T-cell (primary cell): Measurements from ENCODE around the gene SEMA3C. TPM values are rescaled to one million over a fixed set of nuclear protein-coding genes. Genes with fewer than 3 reads are reported as not detected.

ENCODE experiments used
- ATAC-seq, 4 experiments: fragments of 200-7000 bp in 3 of 4; fragments of 150-1000 bp in 1 of 4; cut with Tn5 transposase; replicated peaks in 1 of 4; 1 replicate in 3 of 4; 2 replicates in 1 of 4; pipeline ENCODE4 v1.10.0; 2021; ENCODE audit warnings: moderate library complexity in 3 of 4, mild to moderate bottlenecking in 2 of 4, moderate number of reproducible peaks in 1 of 4
- CTCF ChIA-PET, 2 donors: fragments of 300-600 bp; sonication (Branson Sonifier 250); formaldehyde crosslinking; loops; one replicate each; lab custom pipeline; 2022; ENCODE audit warnings: antibody characterized with exemption in 2 of 2; lab: Charles Lee
- POLR2A ChIA-PET, 2 donors: fragments of 300-600 bp; sonication (Branson Sonifier 250); formaldehyde crosslinking; loops; one replicate each; lab custom pipeline; 2022; ENCODE audit warnings: antibody characterized with exemption in 2 of 2; lab: Charles Lee
- DNase-seq, 35 experiments: peaks; one replicate each; pipeline versions ENCODE4 v3.0.0 to v3.0.0-alpha.2; 2013 to 2023
- H3K27ac ChIP-seq: one replicate; pipeline ENCODE4 v1.5.1; 2013; ENCODE audit warnings: low read length
- H3K27me3 ChIP-seq, 2 experiments: replicated peaks in 1 of 2; 1 replicate in 1 of 2; 2 replicates in 1 of 2; pipeline versions ENCODE4 v1.6.1 to v1.7.0; 2013; ENCODE audit warnings: low read length in 1 of 2, mixed read lengths in 1 of 2; ENCODE audit not compliant: control insufficient read depth in 2 of 2, insufficient read depth in 2 of 2; ENCODE audit errors: extremely low read depth in 1 of 2
- H3K36me3 ChIP-seq, 2 donors: 1 replicate in 1 of 2; 2 replicates in 1 of 2; pipeline versions ENCODE4 v1.6.1 to v1.7.0; 2013; ENCODE audit warnings: low read length in 1 of 2; ENCODE audit not compliant: control insufficient read depth in 2 of 2, insufficient read depth in 1 of 2; ENCODE audit errors: extremely low read depth in 1 of 2
- H3K4me1 ChIP-seq, 2 experiments: 1 replicate in 1 of 2; 2 replicates in 1 of 2; pipeline versions ENCODE4 v1.6.1 to v1.7.0; 2013; ENCODE audit warnings: low read length in 2 of 2, mixed read lengths in 1 of 2; ENCODE audit not compliant: insufficient read depth in 2 of 2, control insufficient read depth in 1 of 2; ENCODE audit errors: extremely low read depth in 1 of 2
- H3K4me3 ChIP-seq, 2 donors: 1 replicate in 1 of 2; 2 replicates in 1 of 2; pipeline versions ENCODE4 v1.5.1 to v1.7.0; 2013; ENCODE audit warnings: mild to moderate bottlenecking in 2 of 2, low read length in 1 of 2, moderate library complexity in 1 of 2; ENCODE audit not compliant: control insufficient read depth in 1 of 2; ENCODE audit errors: extremely low read depth in 1 of 2
- H3K9me3 ChIP-seq: 2 replicates; pipeline ENCODE4 v1.7.0; 2013
- H3K27ac Mint-ChIP-seq, 2 donors: one replicate each; pipeline ENCODE4 v1.8.0; 2020 to 2021; ENCODE audit warnings: mild to moderate bottlenecking in 2 of 2, mixed read lengths in 2 of 2
- H3K27me3 Mint-ChIP-seq, 2 donors: one replicate each; pipeline ENCODE4 v1.8.0; 2021 to 2022; ENCODE audit warnings: mixed read lengths in 2 of 2
- H3K36me3 Mint-ChIP-seq: one replicate; pipeline ENCODE4 v1.8.0; 2021; ENCODE audit warnings: mixed read lengths
- H3K4me1 Mint-ChIP-seq, 3 donors: one replicate each; pipeline ENCODE4 v1.8.0; 2020 to 2022; ENCODE audit warnings: mixed read lengths in 3 of 3, mild to moderate bottlenecking in 1 of 3
- H3K4me3 Mint-ChIP-seq, 3 donors: one replicate each; pipeline ENCODE4 v1.8.0; 2020 to 2022; ENCODE audit warnings: mild to moderate bottlenecking in 3 of 3, mixed read lengths in 3 of 3, moderate library complexity in 3 of 3
- H3K9me3 Mint-ChIP-seq, 3 donors: one replicate each; pipeline ENCODE4 v1.8.0; 2020 to 2022; ENCODE audit warnings: mixed read lengths in 3 of 3
- WGBS: methylation state at CpG from one replicate; pipeline ENCODE4 v1.1.5; 2013; ENCODE audit warnings: missing lambda C conversion rate; ENCODE audit not compliant: insufficient coverage; 5-methylcytosine and 5-hydroxymethylcytosine counted together
- total RNA-seq, 35 experiments: library from RNA in 6 of 35; stranded (reverse) in 6 of 35; fragments of 120-200 nt in 1 of 35; gene quantifications; one replicate each; pipeline versions ENCODE4 v1.2.1 to v1.2.4 and lab custom pipeline; 2013 to 2026

Gene SEMA3C
- total RNA-seq, 5 donors from 2014 or later (not counting 1 experiment from before 2014, with no cell fraction given), result 0.10 to 1.2 (median 0.23) TPM

DNA sequence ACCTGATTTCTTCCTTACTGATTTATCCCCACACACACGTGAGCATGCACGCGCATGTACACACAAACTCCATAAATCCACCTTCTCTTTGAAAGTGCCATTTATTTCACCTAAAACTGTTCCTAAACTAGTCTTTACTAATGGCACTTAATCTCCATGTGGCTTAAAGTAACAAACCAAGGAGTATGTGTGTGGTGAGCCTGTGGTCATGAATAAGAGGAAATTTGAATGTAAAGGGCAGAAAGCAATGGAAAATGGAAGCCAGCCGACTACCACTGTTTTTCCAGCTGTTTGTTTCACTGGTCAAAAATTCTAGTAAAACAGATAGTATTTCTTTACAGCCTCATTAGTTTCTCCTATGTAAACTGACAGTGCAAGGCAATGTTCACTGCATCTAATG is 23.8 kb downstream of the SEMA3C start:
- no peaks in the 10 kb centered on the region for H3K4me1 ChIP-seq
- POLR2A ChIA-PET, result no interaction called here
- no peaks in the 10 kb centered on the region for H3K4me1 Mint-ChIP-seq
- CTCF ChIA-PET, result no interaction called here
- no peaks in the 10 kb centered on the region for H3K9me3 ChIP-seq
- H3K27ac Mint-ChIP-seq, result no peak overlapping the region
- no peak overlapping the region for H3K4me3 ChIP-seq
- no peaks in the 10 kb centered on the region for H3K36me3 ChIP-seq
- ATAC-seq, result no peak
- DNase-seq, result no peak
- H3K4me3 Mint-ChIP-seq, result no peak overlapping the region
- H3K36me3 Mint-ChIP-seq, result no peaks in the 10 kb centered on the region
- no peaks in the 10 kb centered on the region for H3K27me3 ChIP-seq
- no CpG with 5 or more reads among the region's 4 CpGs for WGBS
- no peaks in the 10 kb centered on the region for H3K27me3 Mint-ChIP-seq
- H3K9me3 Mint-ChIP-seq, result peaks cover 0 to 18% (median 4%) of the 10 kb centered on the region in 3 donors
- no peak overlapping the region for H3K27ac ChIP-seq

GRCh38 chr7:80891259-80891544 is 27.6 kb downstream of the SEMA3C start:
- H3K27ac ChIP-seq, result no peak overlapping the region
- H3K27ac Mint-ChIP-seq, result no peak overlapping the region
- H3K4me1 ChIP-seq, result no peaks in the 10 kb centered on the region
- ChIA-PET POLR2A (no interaction called here), CTCF (no interaction called here)
- 80% methylated on average over 3 of the region's 3 CpGs for WGBS
- H3K9me3 ChIP-seq, result no peaks in the 10 kb centered on the region
- no peaks in the 10 kb centered on the region for H3K36me3 ChIP-seq
- H3K27me3 Mint-ChIP-seq, result no peaks in the 10 kb centered on the region
- no peak overlapping the region for H3K4me3 Mint-ChIP-seq
- H3K27me3 ChIP-seq, result no peaks in the 10 kb centered on the region
- no peak overlapping the region for H3K4me3 ChIP-seq
- no peaks in the 10 kb centered on the region for H3K36me3 Mint-ChIP-seq
- no peaks in the 10 kb centered on the region for H3K4me1 Mint-ChIP-seq
- peaks cover 0 to 15% (median 0%) of the 10 kb centered on the region in 3 donors for H3K9me3 Mint-ChIP-seq
- DNase-seq, result no peak
- ATAC-seq, result no peak

DNA sequence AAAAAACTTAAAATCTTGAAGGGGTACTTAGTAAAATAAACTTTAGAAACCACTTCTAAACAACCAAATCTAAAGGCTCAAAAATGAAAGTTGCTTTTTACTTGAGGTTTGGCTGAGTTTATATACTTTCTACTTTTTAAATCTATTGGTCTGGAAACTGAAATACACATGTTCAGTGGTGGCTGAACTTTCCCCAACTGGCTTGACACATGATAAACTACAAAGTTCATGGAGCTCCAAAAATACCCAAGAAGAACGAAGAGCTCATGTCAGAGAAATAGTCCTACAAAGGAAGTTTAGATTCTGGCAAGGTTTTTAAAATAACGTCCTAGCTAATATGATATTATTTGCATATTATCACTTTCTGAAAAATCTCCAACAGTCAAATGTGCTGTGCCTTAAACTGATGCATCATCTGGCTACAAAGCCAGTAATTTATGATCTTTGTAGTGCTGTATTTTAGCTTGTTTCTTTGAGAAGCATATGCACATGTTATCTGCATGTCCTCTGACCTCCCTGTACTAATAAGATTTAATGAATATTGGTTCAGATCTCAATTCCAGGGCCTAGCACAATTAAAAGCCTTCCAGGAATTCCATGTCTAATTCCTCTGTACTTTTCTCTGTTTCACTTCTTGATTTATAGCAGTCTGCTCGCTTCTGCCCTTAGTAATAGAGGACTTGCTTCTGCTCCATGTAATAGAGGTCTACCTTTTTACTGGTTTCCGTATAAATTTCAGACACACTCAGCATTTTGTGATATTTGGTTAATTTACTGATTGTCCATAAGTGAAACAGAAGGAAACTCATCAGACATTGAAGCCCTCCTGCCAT is 28.2 kb downstream of the SEMA3C start:
- H3K36me3 ChIP-seq, result no peaks in the 10 kb centered on the region

GRCh38 chr7:80889525-80889924 is 29.3 kb downstream of the SEMA3C start:
- no peaks in the 10 kb centered on the region for H3K9me3 ChIP-seq
- H3K4me3 ChIP-seq, result no peak overlapping the region
- no peaks in the 10 kb centered on the region for H3K27me3 ChIP-seq
- Mint-ChIP-seq H3K27me3 (no peaks in the 10 kb centered on the region), H3K27ac (no peak overlapping the region), H3K9me3 (peaks cover 0 to 15% (median 0%) of the 10 kb centered on the region in 3 donors), H3K4me3 (no peak overlapping the region), H3K36me3 (no peaks in the 10 kb centered on the region), H3K4me1 (no peaks in the 10 kb centered on the region)
- no peaks in the 10 kb centered on the region for H3K4me1 ChIP-seq
- H3K27ac ChIP-seq, result no peak overlapping the region
- no CpG with 5 or more reads among the region's 1 CpG for WGBS
- no peak for DNase-seq
- no peaks in the 10 kb centered on the region for H3K36me3 ChIP-seq
- POLR2A ChIA-PET, result no interaction called here
- no peak for ATAC-seq
- CTCF ChIA-PET, result no interaction called here

More for the DNA sequence above, 28.2 kb downstream of the SEMA3C start:
- no peaks in the 10 kb centered on the region for H3K27me3 Mint-ChIP-seq
- no peaks in the 10 kb centered on the region for H3K4me1 ChIP-seq
- H3K27ac ChIP-seq, result no peak overlapping the region
- no peak overlapping the region for H3K4me3 ChIP-seq
- no peaks in the 10 kb centered on the region for H3K4me1 Mint-ChIP-seq
- no peak for ATAC-seq
- DNase-seq, result no peak
- POLR2A ChIA-PET, result no interaction called here
- H3K27ac Mint-ChIP-seq, result no peak overlapping the region
- H3K9me3 ChIP-seq, result no peaks in the 10 kb centered on the region
- H3K4me3 Mint-ChIP-seq, result no peak overlapping the region
- peaks cover 0 to 15% (median 0%) of the 10 kb centered on the region in 3 donors for H3K9me3 Mint-ChIP-seq
- WGBS, result no CpG with 5 or more reads among the region's 4 CpGs
- CTCF ChIA-PET, result interaction anchor here in 1 of 2 donors (0.5 kb wide), 1 partner anchor 90 kb away, joined by 3 read pairs; no protein-coding TSS in a partner anchor
- no peaks in the 10 kb centered on the region for H3K36me3 Mint-ChIP-seq
- no peaks in the 10 kb centered on the region for H3K27me3 ChIP-seq

DNA sequence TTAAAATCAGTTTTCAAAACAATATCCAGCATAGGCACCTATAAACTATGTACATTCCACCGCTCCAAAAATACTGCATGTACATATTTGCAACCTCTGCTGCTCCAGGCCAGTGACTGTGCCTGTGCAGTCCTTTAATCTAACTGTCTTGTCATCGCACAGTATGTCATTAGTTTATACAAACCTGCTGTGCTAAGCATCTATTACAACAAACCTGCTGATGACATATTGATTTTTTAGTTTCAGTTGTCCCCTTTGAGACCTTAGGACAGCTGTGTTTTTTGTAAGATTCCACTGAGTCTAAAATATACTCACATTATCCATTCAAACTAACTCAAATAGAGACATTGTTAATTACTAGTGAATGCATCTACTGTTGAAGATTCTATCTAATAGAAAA is 33.1 kb downstream of the SEMA3C start:
- WGBS, result 69% methylated on average over 2 of the region's 2 CpGs
- CTCF ChIA-PET, result no interaction called here
- POLR2A ChIA-PET, result no interaction called here
- H3K27me3 ChIP-seq, result no peaks in the 10 kb centered on the region
- Mint-ChIP-seq H3K4me3 (no peak overlapping the region), H3K4me1 (no peaks in the 10 kb centered on the region), H3K27ac (no peak overlapping the region), H3K27me3 (no peaks in the 10 kb centered on the region), H3K36me3 (no peaks in the 10 kb centered on the region), H3K9me3 (peaks cover 0 to 3% (median 0%) of the 10 kb centered on the region in 3 donors)
- H3K4me1 ChIP-seq, result no peaks in the 10 kb centered on the region
- no peak overlapping the region for H3K4me3 ChIP-seq
- H3K27ac ChIP-seq, result no peak overlapping the region
- ATAC-seq (no peak), DNase-seq (no peak)
- no peaks in the 10 kb centered on the region for H3K9me3 ChIP-seq
- H3K36me3 ChIP-seq, result no peaks in the 10 kb centered on the region

DNA sequence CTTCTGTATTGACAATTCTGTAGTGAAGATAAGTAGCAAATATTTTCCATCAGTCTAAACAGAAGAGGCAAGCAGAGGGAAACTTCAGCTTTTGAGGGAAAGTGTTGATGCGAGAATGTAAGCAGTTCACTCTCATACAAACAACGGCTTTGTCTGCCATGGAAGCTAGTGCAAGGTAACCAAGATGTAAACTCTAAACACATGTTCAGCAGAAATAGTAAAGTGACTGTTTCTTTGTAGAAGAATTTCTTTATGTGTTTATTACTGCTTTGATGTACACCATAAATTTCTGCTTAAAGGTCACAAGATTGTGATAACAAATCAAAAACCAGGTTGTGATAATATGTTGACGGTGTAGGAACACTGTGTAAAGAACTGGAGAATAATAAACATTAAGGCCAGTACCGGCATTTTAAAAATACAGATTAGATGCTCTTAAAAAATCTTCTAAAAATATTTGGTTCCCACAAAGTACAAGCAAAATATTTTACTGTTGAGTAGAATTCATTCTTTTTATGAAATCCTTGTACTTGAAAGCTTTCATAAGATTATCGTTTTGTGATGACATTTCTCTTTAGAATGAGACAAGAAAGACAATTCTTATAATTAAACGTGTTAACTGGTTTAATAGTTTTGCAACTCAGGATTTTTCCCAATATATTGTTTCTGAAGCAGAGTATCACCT is 34.2 kb downstream of the SEMA3C start:
- Histone ChIP-seq H3K27ac (no peak overlapping the region), H3K36me3 (no peaks in the 10 kb centered on the region), H3K4me3 (no peak overlapping the region), H3K27me3 (no peaks in the 10 kb centered on the region), H3K4me1 (no peaks in the 10 kb centered on the region), H3K9me3 (no peaks in the 10 kb centered on the region)
- DNase-seq, result no peak
- ATAC-seq, result no peak
- Mint-ChIP-seq H3K27ac (no peak overlapping the region), H3K9me3 (peaks cover 0 to 3% (median 0%) of the 10 kb centered on the region in 3 donors), H3K4me3 (no peak overlapping the region), H3K4me1 (no peaks in the 10 kb centered on the region), H3K36me3 (no peaks in the 10 kb centered on the region), H3K27me3 (no peaks in the 10 kb centered on the region)
- no CpG with 5 or more reads among the region's 6 CpGs for WGBS
- CTCF ChIA-PET, result no interaction called here
- POLR2A ChIA-PET, result no interaction called here
